HS-5 (cell line): ENCODE results near the gene DOCK2.
"Not testable (repeated sequence)": the region's sequence is repeated elsewhere in the genome, so short reads cannot be mapped to it uniquely, and the experiment has no call there.

Experiments used
- DNase-seq: peaks from one replicate; pipeline ENCODE4 v3.0.0-alpha.2; 2012; ENCODE audit warnings: low read depth

The DOCK2 gene

DNA sequence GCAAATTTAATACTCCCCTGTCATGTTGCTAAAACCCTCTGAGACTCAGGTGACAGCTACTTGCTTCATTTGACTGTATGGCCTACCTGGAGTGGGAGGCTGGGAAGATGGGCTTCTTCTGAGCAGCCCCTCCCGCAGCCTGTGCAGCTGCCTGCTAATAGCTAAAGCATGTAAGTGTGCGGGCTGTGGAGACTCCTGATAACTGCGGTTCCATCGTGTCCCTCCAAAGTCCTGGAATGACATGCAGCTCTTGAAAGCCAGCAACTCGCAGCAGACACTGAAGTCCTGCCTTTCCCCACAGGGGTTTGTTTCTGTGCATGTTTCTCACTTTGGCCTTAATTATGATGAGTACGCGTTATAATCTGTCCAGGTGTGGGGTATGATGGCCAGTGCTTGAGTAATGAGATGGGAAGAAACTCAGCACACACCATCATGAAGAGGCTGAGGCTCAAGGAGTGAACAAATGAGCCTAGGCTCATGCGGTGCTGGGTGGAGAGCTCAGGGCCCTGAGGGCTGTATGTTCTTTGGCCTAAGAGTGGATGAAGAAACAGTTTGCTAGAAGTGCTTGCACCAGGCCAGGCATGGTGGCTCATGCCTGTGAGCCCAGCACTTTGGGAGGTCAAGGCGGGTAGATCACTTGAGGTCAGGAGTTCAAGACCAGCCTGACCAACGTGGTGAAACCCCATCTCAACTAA is 119.1 kb downstream of the DOCK2 start:
- DNase-seq, result no peak

DNA sequence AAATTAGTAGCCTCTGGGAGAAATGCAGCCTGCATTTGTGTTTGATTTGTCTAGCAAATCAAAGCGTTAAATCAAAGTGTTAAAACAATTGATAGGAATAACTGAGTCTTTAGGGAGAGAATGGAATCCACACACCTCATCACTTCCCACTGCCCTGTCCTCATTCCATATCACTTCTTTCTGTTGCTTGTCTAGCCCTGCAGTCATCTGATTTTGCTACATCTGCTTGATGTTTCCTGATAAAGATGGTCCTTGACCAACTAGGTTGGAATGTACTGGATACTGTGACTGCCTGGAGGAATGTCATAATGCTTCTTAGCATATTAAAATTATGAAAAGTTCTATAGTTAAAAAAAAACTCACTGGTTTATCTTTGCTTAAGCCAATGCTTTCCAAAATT is 119.9 kb downstream of the DOCK2 start:
- DNase-seq, result no peak

DNA sequence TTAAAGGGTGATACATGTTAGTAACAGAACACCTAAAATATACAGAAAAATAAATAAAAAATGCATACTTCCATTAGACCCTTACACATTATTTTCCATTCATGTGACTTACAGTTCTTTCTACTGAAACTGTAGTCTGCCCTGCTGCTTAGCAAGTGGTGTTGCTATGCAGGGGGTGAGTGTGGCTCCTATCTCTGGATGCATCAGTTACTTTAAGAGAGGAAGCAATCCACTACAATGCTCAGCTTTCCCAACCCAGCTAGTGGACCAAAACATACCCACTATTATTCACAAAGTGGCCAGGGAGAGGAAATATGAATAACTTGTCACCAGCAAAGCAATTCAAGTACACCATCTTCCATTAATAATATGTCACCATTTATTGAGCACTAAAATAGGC is 121.8 kb downstream of the DOCK2 start:
- DNase-seq, result no peak

DNA sequence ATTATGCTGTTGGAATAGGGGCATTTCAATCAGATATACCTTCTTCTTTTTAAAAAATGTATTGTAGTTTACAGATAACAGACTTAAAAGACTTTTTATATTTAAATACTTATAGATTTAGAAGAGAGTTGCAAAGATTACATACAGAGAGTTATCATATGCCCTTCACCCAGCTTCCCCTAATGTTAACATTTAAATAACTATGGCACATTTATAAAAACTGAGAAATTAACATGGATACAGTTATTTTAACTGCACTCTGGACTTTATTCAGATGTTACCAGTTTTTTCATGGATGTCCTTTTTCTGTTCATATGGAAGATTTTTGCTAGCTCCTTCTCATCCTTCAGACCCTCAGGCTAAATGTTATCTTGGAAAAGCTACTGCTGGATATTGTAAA is 123.2 kb downstream of the DOCK2 start:
- no peak for DNase-seq

DNA sequence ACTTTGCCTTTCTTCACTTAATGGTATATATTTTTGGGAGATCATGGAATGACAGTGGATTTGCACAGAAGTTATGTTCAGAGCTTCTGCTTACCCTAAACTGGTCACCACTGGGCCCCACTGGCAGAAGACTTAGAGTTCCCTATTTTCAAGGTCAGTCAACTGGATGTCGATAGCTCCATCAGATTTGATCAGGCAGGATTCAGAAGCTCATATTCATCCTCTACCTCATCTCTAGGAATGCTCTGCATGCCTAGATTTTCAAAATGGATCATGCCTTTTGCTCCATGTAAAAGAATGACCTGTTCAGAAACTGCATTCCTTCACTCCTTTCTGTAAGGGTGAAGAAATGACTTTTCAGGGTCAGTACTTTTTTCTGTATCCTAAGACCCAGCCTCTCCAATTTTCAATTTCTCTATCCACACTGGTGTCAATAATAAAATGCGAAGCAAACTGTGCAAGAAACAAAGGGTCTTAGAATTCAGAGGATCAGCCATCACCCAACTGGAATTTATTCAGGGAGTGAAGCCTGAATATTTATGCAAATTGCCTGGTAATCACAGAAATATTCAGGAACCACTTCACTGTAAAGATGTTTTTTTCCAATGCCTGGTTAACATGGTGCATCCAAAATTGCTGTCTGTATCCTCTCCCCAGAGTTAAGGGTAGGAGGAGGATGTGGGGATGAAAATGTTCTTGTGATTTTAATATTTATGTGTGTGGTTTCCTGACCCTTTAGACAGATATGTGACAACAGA is 125.4 kb downstream of the DOCK2 start:
- peak; percentile 69 for DNase-seq

DNA sequence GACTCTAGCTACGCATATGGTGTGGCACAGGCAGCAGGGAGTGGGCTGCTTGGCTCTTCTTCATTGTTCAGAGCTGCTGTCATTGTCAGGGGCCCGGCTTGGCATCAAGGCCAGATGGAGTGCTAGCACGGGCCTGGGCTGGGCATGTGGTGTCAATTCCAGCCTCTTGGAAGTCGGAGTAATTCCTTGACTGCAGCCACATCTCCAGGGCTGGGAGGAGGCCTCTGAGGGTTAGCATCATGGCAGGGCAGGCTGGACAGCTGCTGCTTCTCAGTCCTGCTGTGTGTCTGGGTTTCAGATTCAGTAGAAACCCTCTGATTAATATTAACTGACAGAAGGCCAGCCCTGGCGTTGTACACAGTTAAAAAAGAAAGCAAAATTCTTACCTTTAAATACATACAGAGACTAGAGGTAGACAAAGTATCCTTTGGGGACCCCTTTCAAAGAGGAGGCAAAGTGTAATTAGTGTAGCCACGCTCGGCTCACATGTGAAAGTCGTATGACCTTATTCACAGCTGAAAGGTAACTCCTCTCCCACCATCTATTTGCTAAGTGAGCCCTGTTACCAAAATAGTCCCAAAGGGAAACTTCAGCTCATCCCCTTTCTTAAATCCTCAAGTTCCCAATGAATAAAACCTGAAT is 126.4 kb downstream of the DOCK2 start:
- DNase-seq, result no peak

DNA sequence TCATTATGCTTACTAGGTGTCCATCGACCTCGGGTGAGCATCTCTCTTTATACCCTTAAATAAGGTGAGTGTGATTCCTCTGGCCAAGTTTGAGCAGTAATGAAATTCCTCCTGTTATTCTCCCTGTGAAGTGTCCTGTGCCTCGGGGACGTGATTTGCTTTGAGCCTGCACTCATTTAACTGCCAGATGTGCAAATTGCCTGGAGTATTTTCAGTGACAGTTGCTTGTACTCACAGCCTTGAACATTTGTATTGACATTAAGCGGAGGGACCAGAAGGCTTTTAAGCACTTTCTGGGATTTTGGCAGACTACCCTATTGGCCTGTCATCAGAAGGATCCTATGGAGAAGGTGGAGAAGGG is 126.9 kb downstream of the DOCK2 start:
- DNase-seq, result no peak

DNA sequence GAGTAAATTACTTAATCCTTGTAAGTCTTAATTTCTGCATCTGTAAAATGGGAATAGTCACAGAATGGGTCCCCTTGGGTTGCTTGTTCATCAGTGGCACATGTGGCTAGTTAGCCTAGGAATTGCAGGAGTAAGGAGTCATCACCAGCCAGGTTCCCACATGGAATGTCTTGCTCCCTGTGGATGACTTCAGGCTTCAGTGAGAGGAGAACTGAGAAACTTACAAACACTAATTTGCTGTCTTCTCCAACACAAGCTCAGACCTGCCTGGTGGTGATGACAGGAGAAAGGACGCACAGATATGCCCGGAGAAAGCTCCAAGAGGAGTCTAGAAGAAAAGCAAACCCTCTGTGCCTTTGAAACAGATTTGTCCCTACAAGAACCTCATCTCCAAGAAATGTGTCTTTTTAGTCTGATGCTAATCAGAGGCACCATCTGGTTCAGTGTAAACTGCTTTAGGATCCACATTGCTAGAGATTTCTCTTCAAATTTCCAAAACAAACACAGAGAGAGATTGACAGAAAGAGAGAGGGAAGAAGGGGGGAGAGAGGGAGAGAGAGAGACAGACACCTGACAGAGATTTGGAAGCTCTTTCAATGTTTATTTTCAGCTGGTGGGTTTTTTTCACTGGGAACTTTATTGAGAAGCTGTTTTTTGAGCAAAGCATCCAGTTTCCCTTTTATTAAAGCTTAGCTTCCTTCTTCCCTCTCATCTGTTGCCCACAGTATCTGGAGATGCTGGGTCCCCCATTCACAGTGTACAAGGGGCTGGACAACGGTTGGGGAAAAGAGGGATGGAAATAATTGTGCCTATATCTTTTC is 128.3 kb downstream of the DOCK2 start:
- no peak for DNase-seq

DNA sequence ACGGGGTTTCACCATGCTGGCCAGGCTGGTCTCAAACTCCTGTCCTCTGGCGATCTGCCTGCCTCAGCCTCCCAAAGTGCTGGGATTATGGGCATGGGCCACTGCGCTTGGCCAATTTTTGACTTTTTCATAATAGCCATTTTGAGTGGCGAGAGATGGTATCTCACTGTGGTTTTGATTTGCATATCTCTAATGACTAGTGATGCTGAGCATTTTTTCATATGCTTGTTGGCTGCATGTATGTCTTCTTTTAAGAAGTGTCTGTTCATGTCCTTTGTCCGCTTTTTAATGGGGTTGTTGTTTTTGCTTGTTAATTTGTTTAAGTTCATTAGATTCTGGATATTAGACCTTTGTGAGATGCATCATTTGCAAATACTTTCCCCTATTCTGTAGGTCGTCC is 129.9 kb downstream of the DOCK2 start:
- not testable (repeated sequence) for DNase-seq

DNA sequence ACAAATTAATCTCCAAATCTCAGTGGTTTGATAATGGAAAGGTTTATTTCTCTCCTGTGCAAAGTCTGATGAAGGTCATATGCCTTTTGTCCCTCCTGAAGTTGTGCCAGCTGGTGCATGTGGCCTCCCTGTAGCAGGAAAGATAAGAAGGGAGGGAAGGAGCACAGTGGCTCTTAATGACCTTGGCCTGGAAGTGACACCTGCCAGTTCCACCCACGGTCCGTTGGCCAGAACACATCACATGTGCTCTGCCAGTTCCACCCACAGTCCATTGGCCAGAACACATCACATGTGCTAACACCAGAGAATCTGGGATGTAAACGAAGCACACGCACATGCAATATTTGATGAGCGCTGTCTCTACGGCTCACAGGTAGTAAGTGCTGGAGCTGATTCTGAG is 130.9 kb downstream of the DOCK2 start:
- no peak for DNase-seq

DNA sequence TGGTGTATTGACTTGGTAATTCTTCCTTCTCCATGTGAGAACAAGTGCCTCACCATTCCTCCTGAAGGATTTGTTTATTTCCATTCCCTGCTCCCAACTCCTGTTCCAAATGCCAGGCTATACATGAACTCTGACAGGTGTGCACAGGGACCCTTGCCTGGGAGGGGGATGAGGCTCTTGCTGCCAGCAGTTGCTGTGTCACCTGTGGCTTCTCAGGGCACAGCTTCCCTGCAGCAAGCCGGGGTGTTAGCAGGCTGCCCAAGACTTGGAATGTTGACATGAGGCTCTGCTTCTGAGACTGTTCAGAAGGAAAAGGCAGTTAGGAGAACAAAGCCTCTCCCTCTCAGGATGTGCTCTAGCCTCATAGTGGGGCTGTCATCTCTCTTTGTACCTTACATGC is 131.3 kb downstream of the DOCK2 start:
- no peak for DNase-seq

DNA sequence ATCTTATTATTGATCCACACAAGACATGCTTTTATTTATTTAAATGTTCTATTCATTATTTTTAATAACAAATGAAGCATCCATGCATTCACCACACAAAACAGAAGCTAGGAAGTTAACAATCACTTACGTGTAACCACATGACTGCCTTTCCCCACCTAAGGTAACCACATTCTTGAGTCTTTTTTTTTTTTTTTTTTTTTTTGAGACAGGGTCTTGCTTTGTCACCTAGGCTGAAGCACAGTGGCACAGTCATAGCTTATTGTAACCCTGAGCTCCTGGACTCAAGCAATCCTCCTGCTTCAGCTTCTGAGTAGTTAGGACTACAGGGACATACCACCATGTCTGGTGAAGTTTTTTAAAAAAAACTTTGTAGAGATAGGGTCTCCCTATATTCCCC is 133.0 kb downstream of the DOCK2 start:
- no peak for DNase-seq

DNA sequence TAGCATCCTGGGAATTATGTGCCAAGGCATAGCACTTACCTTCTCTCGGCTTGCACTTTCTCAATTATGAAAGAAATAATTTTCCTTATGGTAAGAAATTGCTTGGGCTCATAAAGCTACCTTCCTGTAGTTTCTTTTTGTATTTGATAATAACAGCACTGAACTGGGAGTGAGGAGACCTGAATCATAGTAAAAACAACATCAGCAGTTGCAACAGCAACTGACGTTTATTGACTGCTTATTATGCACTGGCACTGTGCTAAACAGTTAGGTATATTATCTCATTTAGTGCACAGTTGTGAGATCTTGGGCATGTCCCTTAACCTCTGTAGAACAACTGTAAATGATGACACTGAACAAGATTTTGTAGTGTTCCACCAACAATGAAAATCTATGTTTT is 135.2 kb downstream of the DOCK2 start:
- DNase-seq, result no peak

DNA sequence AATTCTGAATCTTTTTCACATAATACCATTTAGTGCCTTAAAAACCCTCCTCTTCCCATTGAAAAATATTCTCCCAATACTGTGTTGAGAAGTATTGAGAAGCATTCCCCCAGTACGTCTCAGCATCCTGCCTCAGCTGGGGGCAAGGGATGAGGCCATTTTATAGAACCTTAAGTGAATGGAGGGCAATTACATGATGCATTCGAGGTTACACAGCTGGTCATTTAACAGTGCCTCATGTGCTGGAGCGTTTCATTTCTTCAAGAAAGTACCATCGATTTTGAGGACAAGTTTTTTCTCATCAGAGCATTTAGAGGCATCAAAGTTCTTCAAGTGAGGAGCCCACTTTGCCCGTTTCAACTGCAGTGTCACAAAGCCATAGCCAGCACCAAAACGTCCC is 135.6 kb downstream of the DOCK2 start:
- DNase-seq, result no peak

DNA sequence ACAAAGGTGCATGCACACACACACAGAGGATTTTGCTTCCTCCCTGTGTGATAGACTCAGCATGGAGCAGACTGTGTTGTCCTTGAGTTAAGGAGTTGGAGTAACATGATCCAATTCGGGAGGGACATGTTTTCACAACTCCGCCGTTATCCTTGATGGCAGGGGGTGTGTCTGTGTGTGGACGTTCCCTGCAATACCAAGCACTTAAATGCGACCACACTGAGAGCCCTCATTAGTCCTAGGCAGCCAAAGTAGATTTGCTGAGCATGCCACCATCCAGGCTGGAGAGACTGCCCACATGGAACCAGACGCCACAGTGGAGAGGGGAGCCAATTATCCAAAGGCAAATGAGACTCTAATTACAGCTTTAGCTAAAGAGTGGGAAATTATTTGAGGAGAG is 140.1 kb downstream of the DOCK2 start:
- DNase-seq, result no peak

DNA sequence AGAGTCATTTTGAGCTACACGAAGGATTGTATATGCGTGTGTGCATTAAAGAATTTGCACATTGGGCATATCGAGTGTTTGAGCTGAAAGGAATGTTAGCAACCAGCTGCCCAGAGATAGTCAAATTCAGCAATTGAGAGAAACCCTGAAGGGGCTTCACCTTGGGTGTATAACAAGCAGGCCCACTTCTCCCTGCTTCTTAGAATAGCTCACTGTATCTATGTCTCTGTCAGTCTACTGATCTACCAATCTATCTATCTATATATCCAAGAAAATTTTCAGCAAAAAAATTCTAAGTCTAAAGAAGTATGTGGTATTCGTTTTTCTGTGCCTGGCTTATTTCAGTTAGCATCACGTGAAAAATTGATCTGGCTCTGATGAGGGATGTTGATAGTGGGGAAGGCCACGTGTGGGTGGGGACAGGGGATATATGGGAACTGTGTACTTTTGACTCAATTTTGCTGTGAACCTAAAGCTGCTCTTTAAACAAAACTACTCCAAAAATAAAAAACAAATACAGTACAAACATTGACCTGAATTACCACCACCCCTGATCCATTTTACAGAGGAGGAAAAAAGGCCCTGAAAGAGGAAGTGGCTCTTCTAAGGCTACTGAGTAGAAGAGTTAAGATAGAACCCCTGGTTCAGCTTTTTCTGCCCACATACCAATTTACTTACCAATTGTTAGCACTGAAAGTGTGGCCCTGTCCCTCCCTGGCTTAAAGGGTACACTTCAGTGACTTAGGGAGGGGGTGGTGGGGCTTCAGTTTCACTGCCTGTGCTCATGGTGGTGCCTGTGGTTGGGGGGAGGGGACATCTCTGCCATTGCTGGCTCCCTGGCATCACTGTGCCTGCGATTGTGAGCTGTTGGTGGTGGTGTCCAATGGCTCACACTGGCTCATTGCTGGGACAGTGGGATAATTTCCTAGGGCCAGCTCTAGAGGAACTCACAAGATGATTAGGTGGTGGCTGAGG is 141.8 kb downstream of the DOCK2 start:
- no peak for DNase-seq

DNA sequence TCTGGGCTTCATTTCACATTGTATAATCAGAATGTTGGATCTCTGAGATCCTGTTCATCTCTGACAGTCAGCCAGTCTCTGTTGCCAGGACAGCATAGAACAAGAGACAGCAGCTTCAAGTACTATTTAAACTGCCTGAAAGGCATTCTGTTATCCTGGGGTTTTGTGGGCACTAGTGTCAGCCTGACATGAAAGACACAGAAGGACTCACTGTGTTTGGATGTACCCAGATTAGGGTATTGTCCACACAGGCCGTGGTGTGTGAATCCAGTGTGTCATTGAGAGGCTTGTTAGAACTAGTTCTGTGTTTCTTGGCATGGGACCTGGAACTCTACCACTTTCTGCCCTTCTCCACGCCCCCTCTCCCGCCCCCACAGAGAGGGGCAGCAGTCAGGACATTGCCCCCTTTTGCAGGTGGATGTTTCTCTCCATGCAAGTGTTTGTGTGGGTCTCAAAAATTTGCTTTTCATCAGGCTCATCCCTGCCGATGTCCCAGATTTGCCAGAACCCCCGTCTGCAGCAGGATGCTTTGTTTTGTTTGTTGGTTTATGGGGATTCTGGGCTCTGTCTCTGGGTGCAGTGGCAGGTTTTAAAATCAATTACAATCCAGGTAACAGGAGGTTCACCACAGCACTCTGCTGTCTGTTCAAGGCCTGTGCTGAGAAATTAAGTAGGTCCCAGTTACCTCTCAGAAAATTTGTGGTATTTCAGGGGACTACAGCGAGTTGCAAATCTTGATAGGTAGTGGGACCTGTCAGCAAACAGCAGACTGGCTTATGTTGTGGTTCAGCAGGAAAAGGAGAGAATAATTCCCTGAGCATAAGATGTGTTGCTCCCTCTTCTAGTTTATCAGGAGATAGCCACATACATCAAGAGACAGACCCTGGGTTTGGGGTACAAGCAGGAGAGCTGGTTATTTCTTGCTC is 144.6 kb downstream of the DOCK2 start:
- no peak for DNase-seq

DNA sequence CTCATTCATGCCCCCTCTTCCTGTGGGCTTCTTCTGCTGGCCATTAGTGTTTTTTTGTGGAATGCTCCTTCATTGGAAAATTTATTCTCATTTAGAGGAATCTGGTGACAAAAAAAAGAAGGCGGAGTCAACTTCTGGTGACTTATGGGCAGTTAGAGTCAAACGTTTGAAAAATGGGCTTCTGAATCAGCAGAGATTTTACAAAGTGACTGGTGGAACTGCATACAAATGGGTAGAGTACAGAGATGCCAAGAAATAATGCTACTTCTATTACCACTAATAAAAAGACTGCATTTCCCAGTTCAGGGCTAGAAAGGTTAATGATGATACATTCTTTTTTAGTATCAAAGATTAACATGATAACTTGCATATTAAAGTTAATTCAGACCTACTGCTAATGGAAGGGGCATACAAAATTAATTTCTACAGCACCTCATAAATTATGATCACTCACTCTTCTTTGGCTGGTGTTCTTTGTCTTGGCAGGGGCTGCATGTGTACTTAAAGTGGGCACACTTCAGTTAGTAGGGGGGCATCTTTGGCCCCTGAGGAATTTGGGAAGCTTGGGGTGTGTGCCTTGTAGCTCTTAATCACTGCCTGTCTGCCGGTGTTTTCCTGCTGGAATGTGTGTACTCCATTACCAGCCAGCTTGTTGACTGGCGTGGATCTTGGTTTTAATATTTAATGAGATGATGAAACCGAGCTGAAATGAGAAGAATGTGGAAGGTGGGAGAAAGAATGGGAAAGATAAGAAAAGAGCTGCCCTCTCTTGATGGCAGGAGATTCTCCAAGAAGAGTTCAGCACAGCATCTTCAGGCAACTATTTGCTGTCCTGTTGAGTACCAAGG is 148.9 kb downstream of the DOCK2 start:
- DNase-seq, result no peak

DNA sequence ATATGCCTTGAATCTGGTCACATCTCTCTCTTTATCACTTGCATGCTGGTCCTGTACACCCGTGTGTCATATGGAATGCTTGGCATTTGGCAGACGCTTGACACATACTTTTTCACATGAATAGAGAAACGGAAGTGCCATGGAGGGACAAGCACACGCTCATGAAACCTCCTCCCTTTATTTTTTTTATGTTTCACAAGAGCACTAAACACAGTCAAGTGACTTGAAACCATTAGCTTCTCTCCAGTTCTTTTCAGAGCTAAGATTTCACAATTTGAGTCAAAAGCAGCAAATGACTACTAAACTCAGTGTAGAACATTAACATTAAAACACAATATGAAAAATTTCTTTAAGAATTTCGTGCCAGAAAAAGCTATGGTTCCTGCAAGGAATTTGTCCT is 151.1 kb downstream of the DOCK2 start:
- DNase-seq, result peak; percentile 64
